Ishikawa (cell line): ENCODE data around the gene PKP3.

ENCODE experiments used
- CEBPB ChIP-seq: IDR thresholded peaks from 2 replicates; pipeline ENCODE4 v1.6.1; 2012
- EGR1 ChIP-seq: IDR thresholded peaks from 2 replicates; pipeline ENCODE4 v1.6.1; 2012
- EP300 ChIP-seq: IDR thresholded peaks from 2 replicates; pipeline ENCODE4 v1.6.1; 2012; ENCODE audit warnings: borderline replicate concordance
- RAD21 ChIP-seq: IDR thresholded peaks from 2 replicates; pipeline ENCODE4 v1.6.1; 2012; ENCODE audit warnings: low read depth
- TAF1 ChIP-seq: IDR thresholded peaks from 2 replicates; pipeline ENCODE4 v1.6.1; 2012; ENCODE audit warnings: low read depth, mild to moderate bottlenecking
- TCF12 ChIP-seq: IDR thresholded peaks from 2 replicates; pipeline ENCODE4 v1.6.1; 2012; ENCODE audit warnings: low read depth
- YY1 ChIP-seq: IDR thresholded peaks from 2 replicates; pipeline ENCODE4 v1.6.1; 2012; ENCODE audit warnings: low read depth
- TF ChIP-seq, protein P1 (sequence below): IDR thresholded peaks from 2 replicates; pipeline ENCODE4 v1.6.1; 2012; ENCODE audit warnings: low read depth, mild to moderate bottlenecking

DNA sequence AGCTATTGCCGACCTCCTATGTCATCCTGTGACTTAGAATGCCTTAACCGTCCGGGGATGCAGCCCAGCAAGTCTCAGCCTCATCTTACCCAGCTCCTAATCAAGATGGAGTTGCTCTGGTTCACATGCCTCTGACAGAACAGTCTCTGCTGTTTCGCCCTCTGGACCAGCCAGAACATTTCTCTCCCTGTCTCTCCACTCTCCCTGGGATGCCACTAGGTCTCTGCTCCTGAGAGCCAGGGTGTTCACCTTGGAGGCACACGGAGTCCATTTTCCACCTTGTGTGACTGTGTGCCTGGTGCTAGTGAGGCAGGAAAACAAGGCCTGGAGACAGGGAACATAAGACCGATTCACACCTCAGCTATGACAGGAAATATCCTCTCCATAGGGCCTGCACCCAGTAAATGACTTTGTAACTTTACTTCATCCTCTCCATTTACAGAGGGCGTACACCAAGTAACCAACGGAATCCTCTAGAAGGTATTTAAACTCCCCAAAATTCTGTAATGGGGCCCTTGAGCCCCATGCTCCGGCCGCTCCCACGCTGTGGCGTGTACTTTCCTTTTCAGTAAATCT, 41.5 kb upstream of the PKP3 start:
- TF ChIP-seq, protein P1, sequence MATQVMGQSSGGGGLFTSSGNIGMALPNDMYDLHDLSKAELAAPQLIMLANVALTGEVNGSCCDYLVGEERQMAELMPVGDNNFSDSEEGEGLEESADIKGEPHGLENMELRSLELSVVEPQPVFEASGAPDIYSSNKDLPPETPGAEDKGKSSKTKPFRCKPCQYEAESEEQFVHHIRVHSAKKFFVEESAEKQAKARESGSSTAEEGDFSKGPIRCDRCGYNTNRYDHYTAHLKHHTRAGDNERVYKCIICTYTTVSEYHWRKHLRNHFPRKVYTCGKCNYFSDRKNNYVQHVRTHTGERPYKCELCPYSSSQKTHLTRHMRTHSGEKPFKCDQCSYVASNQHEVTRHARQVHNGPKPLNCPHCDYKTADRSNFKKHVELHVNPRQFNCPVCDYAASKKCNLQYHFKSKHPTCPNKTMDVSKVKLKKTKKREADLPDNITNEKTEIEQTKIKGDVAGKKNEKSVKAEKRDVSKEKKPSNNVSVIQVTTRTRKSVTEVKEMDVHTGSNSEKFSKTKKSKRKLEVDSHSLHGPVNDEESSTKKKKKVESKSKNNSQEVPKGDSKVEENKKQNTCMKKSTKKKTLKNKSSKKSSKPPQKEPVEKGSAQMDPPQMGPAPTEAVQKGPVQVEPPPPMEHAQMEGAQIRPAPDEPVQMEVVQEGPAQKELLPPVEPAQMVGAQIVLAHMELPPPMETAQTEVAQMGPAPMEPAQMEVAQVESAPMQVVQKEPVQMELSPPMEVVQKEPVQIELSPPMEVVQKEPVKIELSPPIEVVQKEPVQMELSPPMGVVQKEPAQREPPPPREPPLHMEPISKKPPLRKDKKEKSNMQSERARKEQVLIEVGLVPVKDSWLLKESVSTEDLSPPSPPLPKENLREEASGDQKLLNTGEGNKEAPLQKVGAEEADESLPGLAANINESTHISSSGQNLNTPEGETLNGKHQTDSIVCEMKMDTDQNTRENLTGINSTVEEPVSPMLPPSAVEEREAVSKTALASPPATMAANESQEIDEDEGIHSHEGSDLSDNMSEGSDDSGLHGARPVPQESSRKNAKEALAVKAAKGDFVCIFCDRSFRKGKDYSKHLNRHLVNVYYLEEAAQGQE = no peak
- TF ChIP-seq TCF12 (no peak), RAD21 (no peak), EGR1 (no peak), EP300 (no peak), TAF1 (no peak), YY1 (no peak), CEBPB (no peak)
